ENCODE results near the gene RBM33. TPM values are rescaled to one million over a fixed set of nuclear protein-coding genes. Genes with fewer than 3 reads are reported as not detected.

RBM33 gene
- total and polyA plus RNA-seq, 2 of the 13 experiments (the other 11 are each of a cell fraction or from before 2014, with no cell fraction given) = 12.4 to 28.9 TPM

GRCh38 chr7:155751409-155751808, 106.9 kb downstream of the RBM33 start:
- H3K9me3 ChIP-seq (ENCODE audit: low read length) = no peaks in the 10 kb centered on the region
- no peak overlapping the region for H3K27ac ChIP-seq (ENCODE audit: extremely low read length, insufficient read depth, low read length)
- no TSS peak for BruUV-seq (replicated peaks)
- H3K27me3 ChIP-seq (ENCODE audit: control insufficient read depth in 1 of 2, insufficient read depth in 2 of 2, low read length in 2 of 2) = no peaks in the 10 kb centered on the region
- no peak overlapping the region for H3K4me2 ChIP-seq (ENCODE audit: low read depth, low read length)
- intact Hi-C loops (cut with micrococcal nuclease; ENCODE audit: unreplicated experiment) = no loop called here
- TF ChIP-seq GLI4 (CRISPR knock-in tag; IDR thresholded peaks at IDR 0.05; ENCODE audit: borderline replicate concordance) = no peak
- TF ChIP-seq ZNF775 (CRISPR knock-in tag; IDR thresholded peaks at IDR 0.05; ENCODE audit: borderline replicate concordance) = no peak
- no peak for TF ChIP-seq ZNF276 (CRISPR knock-in tag; IDR thresholded peaks at IDR 0.05; ENCODE audit: low read depth)
- TF ChIP-seq FOXJ3 (CRISPR knock-in tag; IDR thresholded peaks at IDR 0.05; ENCODE audit: borderline replicate concordance) = no peak
- TF ChIP-seq ZNF44 (CRISPR knock-in tag; IDR thresholded peaks at IDR 0.05) = no peak
- no peak for TF ChIP-seq FOXK2 (IDR thresholded peaks at IDR 0.05)
- no peak for TF ChIP-seq ZNF326 (CRISPR knock-in tag; IDR thresholded peaks at IDR 0.05; ENCODE audit: borderline replicate concordance)
- no peak for TF ChIP-seq ZNF629 (CRISPR knock-in tag; conservative IDR thresholded peaks at IDR 0.05)
- no peak for TF ChIP-seq ZNF7 (CRISPR knock-in tag; IDR thresholded peaks at IDR 0.05)
- no peak for TF ChIP-seq POLR2A (IDR thresholded peaks at IDR 0.05; ENCODE audit: insufficient read depth in 1 of 2, low read depth in 2 of 2, low read length in 2 of 2)
- TF ChIP-seq ZNF235 (CRISPR knock-in tag; IDR thresholded peaks at IDR 0.05; ENCODE audit: borderline replicate concordance) = no peak
- TF ChIP-seq HIC2 (CRISPR knock-in tag; IDR thresholded peaks at IDR 0.05; ENCODE audit: low read depth) = no peak
- no peak for TF ChIP-seq SUZ12 (IDR thresholded peaks at IDR 0.05; ENCODE audit: low read depth, low read length)
- TF ChIP-seq TOE1 (CRISPR knock-in tag; IDR thresholded peaks at IDR 0.05) = no peak
- no peak for TF ChIP-seq GTF3A (CRISPR knock-in tag; conservative IDR thresholded peaks at IDR 0.05)
- no peak for TF ChIP-seq IRX3 (CRISPR knock-in tag; IDR thresholded peaks at IDR 0.05; ENCODE audit: borderline replicate concordance, low read depth)
- TF ChIP-seq TFAP4 (IDR thresholded peaks at IDR 0.05; ENCODE audit: borderline replicate concordance, low read depth) = no peak
- DNase-seq (ENCODE audit: low spot score) (no peak), FAIRE-seq (no peak), ATAC-seq (no peak)
- no peak overlapping the region for H2AFZ ChIP-seq (ENCODE audit: low read length)
- in situ Hi-C loops (cut with HindIII; ENCODE audit: extremely low pct_ligation_motif_present, low pct_unique_long_range_greater_than_20kb) = loop anchor here (25.0 kb wide), 1 partner anchor 364 kb away; no protein-coding TSS in a partner anchor
- peaks cover 9 to 56% of the 10 kb centered on the region in 2 experiments for H3K36me3 ChIP-seq (replicated peaks in 1 of 2; ENCODE audit: control insufficient read depth in 1 of 2, insufficient read depth in 2 of 2, low read length in 2 of 2)
- H3K9ac ChIP-seq (ENCODE audit: insufficient read depth, low read depth, low read length) = no peak overlapping the region
- 95% methylated on average over 4 of the region's 4 CpGs for WGBS (ENCODE audit: low lambda C conversion rate)
- CTCF ChIA-PET (ENCODE audit: low intra/inter-chr PET ratio, low total read pairs) = no interaction called here
- POLR2A ChIA-PET = no interaction called here
- no peak overlapping the region for H3K4me3 ChIP-seq (replicated peaks in 1 of 3; ENCODE audit: insufficient read depth in 1 of 3, low read depth in 2 of 3, low read length in 3 of 3)
- peaks cover 84% of the 10 kb centered on the region for H3K79me2 ChIP-seq (ENCODE audit: insufficient read depth, low read length)
- no peaks in the 10 kb centered on the region for H3K4me1 ChIP-seq (ENCODE audit: insufficient read depth, low read length)
- peaks cover 19% of the 10 kb centered on the region for H4K20me1 ChIP-seq (ENCODE audit: insufficient read depth, low read length)
